Kidney capillary endothelial cell (primary cell): ENCODE data around the gene PRR13.
"Not testable (repeated sequence)": the region's sequence is repeated elsewhere in the genome, so short reads cannot be mapped to it uniquely, and the experiment has no call there.

Experiments used
- DNase-seq: peaks from one replicate; pipeline ENCODE4 v3.0.0-alpha.2; 2018; ENCODE audit warnings: low spot score

The PRR13 gene

DNA sequence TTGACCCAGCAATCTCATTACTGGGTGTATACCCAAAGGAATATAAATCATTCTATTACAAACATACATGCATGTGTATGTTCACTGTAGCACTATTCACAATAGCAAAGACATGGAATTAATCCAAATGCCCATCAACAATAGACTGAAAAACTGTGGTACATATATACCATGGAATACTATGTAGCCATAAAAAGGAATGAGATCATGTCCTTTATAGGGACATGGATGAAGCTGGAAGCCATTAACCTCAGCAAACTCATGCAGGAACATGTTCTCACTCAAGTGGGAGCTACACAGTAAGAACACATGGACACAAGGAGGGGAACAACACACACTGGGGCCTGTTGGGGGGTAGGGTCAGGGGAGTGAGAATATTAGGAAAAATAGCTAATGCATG is 2.0 kb upstream of the PRR13 start:
- not testable (repeated sequence) for DNase-seq

DNA sequence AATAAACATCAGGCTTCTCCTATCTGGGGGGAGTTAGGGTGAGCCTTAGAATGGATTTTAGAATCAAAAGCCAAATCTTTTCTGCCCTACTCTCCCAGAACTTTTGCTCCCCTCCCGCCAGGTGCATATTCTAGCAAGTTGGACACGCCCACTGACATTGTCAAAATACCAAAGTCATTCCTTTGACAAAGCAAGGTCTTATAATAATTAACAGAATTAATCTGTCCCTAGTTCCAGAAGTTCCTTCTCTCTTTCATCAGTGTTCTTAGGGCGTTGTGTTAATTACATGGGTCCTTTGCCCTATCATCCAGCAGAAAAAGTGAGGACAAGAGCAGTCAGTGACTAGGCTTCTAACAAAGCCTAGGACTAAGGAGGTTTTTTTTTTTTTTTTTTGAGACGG is 2.4 kb downstream of the PRR13 start:
- no peak for DNase-seq

DNA sequence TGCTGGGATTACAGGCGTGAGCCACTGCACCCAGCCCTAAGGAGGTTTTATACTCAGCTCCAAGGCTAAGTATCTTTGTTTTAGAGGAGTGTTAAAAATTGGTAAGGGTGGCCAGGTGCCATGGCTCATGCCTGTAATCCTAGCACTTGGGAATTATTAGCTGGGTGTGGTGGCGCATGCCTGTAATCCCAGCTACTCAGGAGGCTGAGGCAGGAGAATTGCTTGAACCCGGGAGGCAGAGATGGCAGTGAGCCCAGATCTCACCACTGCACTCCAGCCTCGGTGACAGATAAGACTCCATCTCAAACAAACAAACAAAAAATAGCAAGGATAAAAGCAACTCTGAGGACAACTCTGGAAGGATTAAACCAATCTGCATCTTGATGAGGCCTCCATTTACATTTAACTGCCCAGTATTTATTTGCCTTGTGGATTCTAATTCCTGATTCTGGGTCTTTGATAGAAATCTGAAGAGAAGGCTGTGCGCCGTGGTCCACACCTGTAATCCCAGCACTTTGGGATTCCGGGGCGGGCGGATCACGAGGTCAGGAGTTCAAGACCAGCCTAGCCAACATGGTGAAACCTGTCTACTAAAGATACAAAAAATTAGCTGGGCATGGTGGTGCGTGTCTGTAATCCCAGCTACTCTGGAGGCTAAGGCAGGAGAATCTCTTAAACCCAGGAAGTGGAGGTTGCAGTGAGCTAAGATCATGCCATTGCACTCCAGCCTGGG is 3.2 kb downstream of the PRR13 start:
- DNase-seq: not testable (repeated sequence)

DNA sequence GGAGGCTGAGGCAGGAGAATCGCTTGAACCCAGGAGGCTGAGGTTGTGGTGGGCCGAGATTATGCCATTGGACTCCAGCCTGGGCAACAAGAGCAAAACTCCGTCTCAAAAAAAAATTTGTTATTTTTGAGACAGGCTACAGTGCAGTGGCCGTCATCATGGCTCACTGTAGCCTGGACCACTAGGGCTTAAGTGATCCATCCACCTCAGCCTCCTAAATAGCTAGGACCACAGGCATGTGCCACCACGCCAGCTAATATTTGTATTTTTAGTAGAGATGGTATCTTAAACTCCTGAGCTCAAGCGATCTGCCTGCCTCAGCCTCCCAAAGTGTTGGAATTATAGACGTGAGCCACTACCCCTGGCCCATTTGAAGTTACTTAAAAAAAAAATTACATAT is 9.4 kb downstream of the PRR13 start:
- no peak for DNase-seq

DNA sequence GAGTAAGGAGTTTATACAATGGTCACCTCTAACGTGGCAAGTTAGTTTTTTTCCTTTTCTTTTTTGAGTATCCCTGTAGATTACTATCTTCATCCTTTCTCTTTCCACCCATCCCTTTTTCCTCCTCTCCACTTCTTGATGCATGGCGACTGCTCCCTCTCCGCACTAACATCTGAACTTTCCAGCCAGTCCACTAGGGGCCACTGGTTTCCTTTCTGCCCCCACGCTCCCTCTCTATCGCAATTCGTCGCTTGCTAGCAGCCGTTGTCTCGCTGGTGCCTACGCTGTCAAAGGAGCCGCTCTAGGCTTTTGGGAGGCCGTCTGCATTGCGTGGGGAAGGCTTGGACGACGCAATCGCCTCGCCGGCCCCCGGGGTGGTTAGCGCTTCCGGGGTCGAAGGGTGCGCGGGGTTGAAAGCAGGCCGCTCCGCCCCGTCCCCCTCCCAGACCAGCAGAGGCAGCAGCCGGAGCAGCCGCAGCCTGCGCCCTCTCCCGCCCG is 10.2 kb downstream of the PRR13 start, which contains the start of gene PCBP2:
Gene PCBP2 (plus strand): TSS at position 442 of the 498 bp plus-strand sequence. CDS start 2,699 bp downstream, outside the sequence.
- peak; percentile 100 for DNase-seq

DNA sequence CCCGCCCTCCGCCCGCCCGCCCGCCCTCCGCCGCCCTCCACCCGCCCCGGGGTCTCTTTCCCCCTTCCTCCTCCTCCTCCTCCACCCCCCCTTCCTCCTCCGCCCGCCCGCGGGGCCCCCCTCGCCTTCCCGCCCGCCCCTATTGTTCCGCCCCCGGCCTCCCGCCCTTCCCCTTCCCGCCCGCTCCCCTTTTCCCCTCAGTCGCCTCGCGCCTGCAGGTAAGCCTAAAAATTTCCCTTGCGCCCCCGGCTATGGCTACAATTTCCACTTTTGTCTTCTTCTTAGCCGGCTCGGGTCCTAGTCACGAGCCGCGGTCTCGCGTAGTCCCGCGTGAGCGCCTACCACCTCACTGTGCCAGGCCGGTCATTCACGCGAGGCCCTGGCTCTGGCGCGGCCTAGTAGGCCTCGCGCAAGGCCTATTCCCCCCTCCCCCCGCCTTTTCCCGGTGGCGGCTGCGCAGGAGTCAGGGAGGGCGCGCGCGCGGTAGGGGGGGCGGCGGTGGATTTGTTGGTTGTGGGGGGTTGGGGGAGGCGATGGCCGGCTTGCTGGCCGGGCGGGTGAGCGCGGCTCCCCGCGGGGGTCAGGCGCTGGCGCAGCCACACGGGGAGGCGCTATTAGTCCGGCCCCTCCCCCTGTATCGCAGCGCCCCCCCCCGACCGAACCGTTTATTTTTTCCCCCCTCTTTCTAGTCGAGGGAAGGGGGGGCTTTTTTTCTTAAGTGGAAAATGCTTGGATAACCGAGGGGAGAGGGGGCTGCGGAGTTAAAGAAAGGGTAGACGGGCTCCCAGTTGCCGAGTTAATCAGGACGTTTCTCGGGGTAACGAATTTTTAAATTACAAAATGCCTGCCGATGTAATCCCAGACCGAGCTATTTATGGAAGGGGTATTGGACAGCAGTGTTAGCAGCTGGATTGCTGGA is 10.9 kb downstream of the PRR13 start:
- DNase-seq: peak; percentile 80

DNA sequence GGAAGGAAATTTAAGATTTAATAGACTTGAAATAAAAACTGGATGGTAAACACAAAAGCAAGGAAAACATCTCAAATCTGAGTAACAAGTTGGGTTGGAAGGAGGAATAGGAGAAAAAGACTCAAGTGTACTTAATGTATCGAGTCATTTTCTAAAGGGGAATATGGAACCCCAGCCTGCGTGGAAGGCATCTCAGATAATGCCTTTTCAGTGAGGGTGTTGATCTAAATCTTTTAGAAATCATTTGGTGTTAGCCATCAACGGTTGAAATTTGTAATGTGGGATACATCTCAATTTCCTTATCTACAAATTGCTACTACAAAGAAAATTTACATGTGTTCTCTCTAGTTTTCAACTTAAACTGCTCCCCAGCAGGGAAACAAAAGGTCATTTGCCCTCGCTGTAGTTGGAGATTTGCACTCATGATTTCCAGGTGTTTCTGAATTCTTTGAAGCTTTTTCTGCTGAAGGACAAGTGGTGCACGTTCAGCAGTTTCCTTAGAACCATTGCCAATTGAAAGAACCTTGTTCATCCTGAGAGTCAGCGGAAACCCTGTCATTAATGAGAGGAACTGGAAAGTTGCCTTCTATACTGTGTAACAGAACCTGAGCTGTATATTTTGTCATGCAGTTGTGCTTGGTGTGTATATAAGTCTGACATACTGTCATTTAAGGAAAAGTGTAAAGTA is 12.6 kb downstream of the PRR13 start:
- no peak for DNase-seq

DNA sequence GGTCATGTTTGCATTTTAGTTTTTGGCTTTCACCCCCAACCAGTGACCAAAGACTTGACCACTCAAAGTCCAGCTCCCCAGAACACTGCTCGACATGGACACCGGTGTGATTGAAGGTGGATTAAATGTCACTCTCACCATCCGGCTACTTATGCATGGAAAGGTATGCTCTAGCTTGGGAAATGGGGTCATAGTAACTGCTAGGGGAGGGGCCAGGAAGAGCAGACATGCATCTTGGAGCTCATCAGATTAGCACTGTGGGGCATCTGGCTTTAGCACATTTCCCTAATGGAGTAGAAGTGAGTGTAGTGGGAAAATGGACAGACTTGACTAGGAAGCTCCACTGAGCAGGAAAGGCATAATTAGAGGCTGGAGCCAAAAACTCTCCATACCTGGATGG is 13.2 kb downstream of the PRR13 start:
- no peak for DNase-seq

DNA sequence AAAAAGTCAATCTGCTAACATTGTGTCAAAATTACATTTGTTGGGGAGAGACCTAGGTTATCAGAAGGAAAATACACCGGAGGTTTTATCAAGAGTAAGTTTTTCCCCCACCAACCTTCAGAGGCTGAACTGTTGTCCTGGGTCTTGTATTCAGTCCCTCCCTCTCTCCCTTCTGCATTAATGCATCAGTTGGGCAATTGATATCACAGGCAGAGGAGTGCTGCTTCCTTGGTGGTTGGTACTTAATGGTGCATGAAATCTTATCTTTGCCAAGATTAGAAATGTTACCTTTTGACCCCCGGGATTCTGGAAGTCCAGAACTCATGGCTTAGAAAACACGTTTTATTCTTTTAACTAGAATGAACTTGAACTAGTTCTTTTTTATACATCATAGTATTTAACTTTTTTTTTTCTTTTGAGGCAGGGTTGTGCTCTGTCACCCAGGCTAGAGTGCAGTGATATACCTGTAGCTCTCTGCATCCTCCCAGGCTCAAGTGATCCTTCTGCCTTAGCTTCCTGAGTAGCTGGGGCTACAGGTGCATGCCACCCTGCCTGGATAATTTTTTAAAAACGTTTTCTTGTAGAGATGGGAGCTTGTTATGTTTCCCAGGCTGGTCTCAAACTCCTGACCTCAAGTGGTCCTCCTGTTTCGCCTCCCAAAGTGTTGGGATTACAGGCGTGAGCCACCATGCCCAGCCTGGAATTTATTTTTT is 15.3 kb downstream of the PRR13 start:
- DNase-seq: no peak

DNA sequence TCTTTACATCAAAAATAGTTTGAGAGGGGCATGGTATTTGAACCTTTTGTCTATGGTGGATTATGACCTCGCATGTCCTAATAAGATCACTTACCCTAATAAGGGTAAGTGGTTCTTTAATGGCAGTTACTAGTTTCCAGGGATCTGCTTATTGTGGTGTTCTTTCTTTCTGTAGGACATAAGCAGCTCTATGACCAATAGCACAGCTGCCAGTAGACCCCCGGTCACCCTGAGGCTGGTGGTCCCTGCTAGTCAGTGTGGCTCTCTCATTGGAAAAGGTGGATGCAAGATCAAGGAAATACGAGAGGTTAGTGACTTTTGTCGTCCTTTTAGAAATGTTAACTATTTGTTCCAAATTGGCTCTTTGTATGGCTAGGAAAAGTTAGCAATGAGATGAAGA is 17.6 kb downstream of the PRR13 start:
- no peak for DNase-seq

DNA sequence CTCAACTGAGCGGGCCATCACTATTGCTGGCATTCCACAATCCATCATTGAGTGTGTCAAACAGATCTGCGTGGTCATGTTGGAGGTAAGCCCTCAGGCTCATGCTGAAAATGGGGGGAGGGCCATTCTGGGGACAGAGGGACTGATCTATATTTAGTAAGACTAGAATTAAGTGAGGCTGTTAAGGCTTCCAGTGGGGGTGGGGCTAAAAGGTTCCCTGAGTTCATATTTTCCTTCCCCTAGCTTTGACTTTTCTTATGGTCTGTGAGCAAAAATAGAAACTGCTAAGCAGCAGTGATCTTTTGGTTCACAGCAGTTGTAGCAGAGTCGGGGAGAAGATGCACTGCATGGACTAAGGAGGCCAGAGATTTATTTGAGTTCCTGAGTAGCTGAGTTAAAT is 19.5 kb downstream of the PRR13 start:
- no peak for DNase-seq

DNA sequence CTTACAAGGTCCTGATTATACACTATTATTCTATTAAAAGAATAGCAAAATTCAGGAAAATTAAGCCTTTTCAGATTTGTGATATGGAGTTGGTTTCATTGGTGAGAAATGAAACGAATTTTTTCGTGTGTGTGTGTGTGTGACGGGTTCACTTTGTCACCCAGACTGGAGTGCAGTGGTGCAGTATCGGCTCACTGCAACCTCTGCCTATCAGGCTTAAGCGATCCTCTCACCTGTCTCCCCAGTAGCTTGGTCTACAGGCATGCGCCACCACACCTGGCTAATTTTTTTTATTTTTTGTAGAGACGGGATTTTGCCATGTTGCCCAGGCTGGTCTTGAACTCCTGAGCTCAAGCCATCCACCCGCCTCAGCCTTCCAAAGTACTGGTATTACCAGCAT is 20.1 kb downstream of the PRR13 start:
- no peak for DNase-seq

DNA sequence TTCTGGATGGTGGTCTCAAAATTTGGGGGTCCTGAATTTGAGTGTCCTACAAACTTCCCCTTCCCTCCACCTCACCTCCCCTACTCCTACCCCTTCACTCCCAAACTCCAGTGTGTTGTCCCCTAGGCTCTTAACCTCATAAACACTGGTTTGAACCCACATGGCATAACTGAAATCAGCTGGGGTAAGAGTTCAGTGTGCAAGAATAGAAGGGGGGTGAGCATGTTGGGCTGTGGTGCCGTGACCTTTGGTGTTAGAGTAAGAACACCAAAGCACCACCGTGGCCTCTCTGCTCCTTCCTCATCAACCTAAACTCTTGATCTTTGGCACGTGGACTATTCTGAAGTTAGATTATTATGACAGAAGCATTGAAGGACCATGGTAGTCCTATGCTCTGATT is 21.4 kb downstream of the PRR13 start:
- DNase-seq: no peak

DNA sequence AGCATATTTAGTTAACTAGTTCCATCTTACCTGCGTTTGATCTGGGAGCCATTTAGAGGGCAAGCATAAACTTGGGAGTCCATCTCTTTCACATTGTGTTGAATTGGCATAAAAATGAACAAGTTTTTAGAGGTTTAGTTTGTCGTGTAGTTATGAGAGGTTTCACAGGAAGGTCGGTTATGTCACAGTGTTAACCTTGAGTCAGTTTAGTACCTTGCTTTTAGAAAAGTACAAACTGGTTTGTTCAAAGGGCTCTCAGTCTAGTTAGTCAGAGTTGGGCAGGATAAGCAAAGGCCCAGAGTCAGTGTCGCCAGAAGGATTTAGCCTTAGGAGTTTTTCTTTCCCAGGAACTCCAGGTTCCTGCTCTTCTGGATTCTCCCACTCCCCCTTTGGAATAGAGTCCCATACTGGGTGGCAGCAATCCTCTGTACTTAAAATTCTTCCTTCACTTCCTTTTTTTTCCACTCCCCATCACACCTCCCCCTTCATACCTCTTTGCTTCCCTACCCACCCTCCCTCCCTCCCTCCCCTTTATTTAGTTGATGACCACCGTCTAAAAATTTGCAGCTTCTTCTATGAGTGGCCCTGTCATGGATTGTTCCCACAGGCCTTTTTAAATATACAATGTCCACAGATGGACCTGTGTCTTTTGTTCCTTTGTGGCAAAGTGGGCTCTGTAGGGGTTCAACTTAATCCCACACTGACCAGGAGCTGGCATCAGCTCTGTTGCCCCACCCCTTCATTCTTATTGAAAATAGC is 22.4 kb downstream of the PRR13 start:
- no peak for DNase-seq

DNA sequence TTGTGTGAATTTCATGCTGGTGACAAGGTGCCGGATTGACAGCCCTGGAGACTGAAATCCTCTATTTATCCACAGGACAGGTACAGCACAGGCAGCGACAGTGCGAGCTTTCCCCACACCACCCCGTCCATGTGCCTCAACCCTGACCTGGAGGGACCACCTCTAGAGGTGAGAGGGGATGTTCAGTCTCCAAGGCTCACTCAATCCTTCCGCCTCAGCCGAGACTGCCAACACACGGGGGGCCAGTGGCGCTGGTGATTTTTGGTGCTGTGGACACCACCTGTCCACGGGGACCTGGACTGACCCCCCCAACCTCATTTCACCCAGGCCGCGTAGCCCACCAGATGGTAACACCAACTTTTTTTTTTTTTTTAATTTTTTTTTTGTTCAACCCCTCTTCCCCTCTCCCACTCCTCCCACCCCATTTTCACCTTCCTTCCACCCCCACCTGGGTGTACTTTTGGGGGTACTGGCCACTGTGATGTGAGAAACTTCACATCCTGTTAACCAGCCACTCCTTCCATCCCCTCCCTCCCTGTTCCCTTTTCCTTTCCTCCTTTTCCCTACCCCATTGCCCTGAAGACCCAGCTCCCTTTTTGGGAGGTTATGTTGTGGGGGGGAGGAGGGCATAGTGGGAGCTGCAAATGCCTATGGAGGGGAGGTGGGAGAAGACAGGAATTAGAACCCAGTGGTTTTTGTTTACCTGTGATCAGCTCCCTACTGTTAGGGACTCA is 23.3 kb downstream of the PRR13 start:
- DNase-seq: no peak

DNA sequence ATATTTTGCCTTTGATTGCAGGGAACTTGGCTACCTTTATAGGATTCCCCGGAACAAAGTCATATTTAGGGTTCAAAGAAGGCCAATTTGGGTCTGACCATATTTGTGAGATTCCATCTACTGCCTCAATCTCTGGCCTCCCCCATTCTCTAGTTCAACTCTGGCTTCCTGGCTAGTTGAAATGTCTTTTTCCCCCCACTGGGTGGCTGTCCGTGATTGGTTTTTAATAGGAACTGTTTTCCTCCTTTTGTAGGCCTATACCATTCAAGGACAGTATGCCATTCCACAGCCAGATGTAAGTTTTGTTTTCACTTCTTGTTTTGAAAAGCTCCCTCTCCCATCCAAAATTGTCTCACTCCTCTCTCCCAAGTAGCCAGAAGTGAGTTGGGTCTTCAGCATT is 24.1 kb downstream of the PRR13 start:
- no peak for DNase-seq

DNA sequence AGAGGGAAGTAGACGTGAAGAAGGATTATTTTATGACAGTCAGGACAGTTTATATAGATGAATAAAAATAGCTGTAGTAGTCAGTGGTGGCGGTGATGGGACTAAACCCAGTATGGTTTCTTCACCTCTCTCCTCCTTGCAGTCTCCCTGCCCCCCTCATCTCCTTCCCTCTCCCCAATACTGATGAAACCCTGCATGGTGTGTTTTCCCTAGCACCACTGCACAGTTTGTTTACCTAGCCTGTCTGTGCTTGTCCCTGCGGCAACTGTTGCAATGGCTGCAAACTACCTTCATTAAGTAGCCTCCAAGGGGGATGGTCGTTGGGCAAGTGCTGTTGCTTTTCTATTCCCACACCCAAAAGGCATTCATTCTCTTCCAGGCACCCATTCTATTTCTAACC is 25.1 kb downstream of the PRR13 start:
- no peak for DNase-seq

DNA sequence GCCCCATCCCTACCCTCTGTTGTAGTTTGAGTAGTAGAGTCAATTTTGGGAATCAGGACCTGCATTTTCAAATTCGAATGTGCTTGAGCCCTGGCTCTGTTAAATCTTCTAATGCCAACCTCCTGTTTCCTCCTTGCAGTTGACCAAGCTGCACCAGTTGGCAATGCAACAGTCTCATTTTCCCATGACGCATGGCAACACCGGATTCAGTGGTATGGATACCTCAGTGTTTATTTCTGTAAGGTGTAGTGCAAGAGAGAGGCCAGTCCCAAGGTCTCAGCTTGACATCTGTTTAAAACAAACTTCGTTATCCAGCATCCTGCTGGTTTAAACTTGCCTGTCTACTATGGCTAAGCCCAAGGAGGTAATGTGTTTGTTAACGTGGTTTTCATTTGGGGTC is 25.5 kb downstream of the PRR13 start:
- DNase-seq: no peak

DNA sequence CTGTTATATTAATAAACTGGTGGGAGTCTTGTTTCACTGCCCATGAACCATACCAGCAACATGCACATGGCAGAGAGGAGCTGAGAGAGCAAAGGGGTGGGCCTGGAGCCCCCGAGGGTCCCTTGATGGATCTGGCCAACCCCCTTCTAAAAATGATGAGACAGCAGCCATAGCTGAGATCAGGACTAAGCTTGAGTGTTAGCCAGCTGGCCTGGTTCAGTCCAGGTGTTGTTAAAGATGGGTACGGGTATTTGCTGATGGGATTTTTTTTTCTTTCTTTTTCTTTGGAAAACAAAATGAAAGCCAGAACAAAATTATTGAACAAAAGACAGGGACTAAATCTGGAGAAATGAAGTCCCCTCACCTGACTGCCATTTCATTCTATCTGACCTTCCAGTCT is 26.3 kb downstream of the PRR13 start:
- DNase-seq: no peak

DNA sequence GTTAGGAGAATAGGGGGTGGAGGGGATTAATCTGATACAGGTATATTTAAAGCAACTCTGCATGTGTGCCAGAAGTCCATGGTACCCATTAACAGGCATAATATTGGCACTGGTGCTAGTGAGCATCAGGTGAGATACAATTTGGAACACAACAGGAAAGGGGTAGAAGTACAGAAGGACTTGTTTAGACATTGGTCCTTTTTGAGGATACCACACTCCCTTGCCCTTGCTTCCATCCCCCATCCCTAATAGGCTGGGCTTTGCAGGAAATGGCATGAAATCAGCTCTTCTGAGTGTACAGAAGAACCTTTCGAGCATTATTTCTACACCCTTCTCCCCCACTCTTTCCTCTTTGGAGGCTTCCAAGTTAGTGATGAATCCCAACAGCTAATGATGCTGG is 26.7 kb downstream of the PRR13 start:
- no peak for DNase-seq
